ENCODE data around the gene LRRC30. TPM values are rescaled to one million over a fixed set of nuclear protein-coding genes. Genes with fewer than 3 reads are reported as not detected.

Gene LRRC30
- total RNA-seq (not detected), polyA plus RNA-seq (ENCODE audit: insufficient read length in 6 of 6) (not detected)
- long read RNA-seq, donor 1: 0 reads
- long read RNA-seq, donor 2: 0 reads
- long read RNA-seq, donor 3: 0 reads
- long read RNA-seq, donor 4: 0 reads
- long read RNA-seq, donor 5: 0 reads
- long read RNA-seq, donor 6: 0 reads
- long read RNA-seq, donor 7: 0 reads
- long read RNA-seq, donor 8: 0 reads
- long read RNA-seq, donor 9: 0 reads
- long read RNA-seq, donor 10: 0 reads
- long read RNA-seq, donor 11: 0 reads
- long read RNA-seq, donor 12: 0 reads

DNA sequence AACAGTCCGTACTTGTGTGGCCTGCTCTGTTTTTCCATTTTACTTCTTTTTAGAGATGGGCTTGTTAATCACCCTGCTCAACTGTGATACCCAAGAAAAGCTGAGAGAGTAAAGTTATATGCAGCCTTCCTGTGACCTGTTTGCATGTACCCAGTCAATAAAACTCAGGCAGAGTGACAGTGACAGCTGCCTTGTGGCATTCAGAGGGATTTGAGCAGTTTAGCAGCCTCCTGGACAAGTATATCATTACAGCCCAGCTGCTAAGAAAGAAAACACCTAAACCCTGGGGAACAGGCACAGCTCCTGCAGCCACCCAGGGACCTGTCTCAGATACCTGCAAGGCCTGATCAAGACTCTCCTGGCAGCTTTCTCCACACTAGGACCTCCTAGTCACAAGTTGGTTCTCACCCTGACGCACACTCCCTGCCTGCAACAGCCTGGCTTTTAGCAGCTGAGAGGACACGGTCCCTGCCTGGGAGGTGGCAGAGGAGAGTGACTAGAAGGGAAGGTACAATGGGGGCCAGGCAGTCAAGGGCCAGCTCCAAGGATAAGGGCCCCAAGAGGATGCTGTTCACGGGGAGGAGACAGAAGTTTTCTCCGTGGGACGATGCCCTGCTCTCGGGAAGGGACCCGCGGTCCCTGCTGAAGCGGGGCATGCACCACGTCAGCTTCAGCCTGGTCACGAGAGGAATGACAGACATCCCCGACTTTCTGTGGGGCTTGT, at the start of gene LRRC30:
Gene LRRC30 (plus strand): TSS at position 464 of the 724 bp plus-strand sequence. CDS start 50 bp downstream, at position 514.
- H3K9me3 ChIP-seq: no peaks in the 10 kb centered on the region
- no peak for DNase-seq
- TF ChIP-seq, protein P1, sequence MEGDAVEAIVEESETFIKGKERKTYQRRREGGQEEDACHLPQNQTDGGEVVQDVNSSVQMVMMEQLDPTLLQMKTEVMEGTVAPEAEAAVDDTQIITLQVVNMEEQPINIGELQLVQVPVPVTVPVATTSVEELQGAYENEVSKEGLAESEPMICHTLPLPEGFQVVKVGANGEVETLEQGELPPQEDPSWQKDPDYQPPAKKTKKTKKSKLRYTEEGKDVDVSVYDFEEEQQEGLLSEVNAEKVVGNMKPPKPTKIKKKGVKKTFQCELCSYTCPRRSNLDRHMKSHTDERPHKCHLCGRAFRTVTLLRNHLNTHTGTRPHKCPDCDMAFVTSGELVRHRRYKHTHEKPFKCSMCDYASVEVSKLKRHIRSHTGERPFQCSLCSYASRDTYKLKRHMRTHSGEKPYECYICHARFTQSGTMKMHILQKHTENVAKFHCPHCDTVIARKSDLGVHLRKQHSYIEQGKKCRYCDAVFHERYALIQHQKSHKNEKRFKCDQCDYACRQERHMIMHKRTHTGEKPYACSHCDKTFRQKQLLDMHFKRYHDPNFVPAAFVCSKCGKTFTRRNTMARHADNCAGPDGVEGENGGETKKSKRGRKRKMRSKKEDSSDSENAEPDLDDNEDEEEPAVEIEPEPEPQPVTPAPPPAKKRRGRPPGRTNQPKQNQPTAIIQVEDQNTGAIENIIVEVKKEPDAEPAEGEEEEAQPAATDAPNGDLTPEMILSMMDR (IDR thresholded peaks at IDR 0.05): no peak
- intact Hi-C loops (cut with DNase I): no loop called here
- no peak for ATAC-seq
- H3K4me1 ChIP-seq: peaks cover 0 to 9% of the 10 kb centered on the region in 2 donors
- H3K27me3 ChIP-seq: no peaks in the 10 kb centered on the region
- H3K4me3 ChIP-seq: no peak within 1 kb of the TSS
- H3K36me3 ChIP-seq: no peaks in the 10 kb centered on the region
- no peak within 1 kb of the TSS for H3K27ac ChIP-seq

GRCh38 chr18:7185701-7186100, 45.2 kb upstream of the LRRC30 start:
- TF ChIP-seq, protein P1 (IDR thresholded peaks at IDR 0.05): no peak
- H3K4me1 ChIP-seq: no peaks in the 10 kb centered on the region
- H3K9me3 ChIP-seq: peaks cover 0 to 3% of the 10 kb centered on the region in 2 donors
- DNase-seq (no peak), ATAC-seq (no peak)
- intact Hi-C loops (cut with DNase I): no loop called here
- H3K27ac ChIP-seq: no peak overlapping the region
- H3K4me3 ChIP-seq: no peak overlapping the region
- no peaks in the 10 kb centered on the region for H3K27me3 ChIP-seq
- H3K36me3 ChIP-seq: no peaks in the 10 kb centered on the region

- H3K9me3 ChIP-seq: peaks cover 0 to 2% of the 10 kb centered on the region in 2 donors
- TF ChIP-seq, protein P1 (IDR thresholded peaks at IDR 0.05): no peak
- no peak overlapping the region for H3K27ac ChIP-seq
- intact Hi-C loops (cut with DNase I): no loop called here
- ATAC-seq: no peak
- H3K4me3 ChIP-seq: no peak overlapping the region
- no peaks in the 10 kb centered on the region for H3K27me3 ChIP-seq
- H3K4me1 ChIP-seq: no peaks in the 10 kb centered on the region
- DNase-seq: no peak
- H3K36me3 ChIP-seq: no peaks in the 10 kb centered on the region
Observed at GRCh38 chr18:7190547-7191156, 40.2 kb upstream of the LRRC30 start.

DNA sequence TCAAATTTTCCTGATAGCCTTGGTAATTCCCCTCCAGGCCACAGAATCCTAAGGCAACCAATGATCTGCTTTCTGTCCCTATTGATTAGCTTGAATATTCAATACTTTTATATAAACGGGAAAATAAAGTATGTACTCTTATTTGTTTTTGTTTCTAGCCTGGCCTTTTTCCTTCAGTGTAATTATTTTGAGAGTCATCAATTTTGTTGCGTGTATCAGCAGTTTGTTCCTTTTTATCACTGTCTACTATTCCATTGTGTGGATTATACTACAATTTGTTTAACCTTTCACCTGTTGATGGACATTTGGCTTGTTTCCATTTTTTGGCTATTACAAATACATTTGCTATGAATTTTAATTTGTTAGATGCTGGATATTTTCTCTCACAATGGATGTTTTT, 39.2 kb upstream of the LRRC30 start:
- ATAC-seq: no peak
- no peaks in the 10 kb centered on the region for H3K4me1 ChIP-seq
- no peaks in the 10 kb centered on the region for H3K36me3 ChIP-seq
- no peak for DNase-seq
- H3K27ac ChIP-seq: no peak overlapping the region
- TF ChIP-seq, protein P1 (IDR thresholded peaks at IDR 0.05): no peak
- intact Hi-C loops (cut with DNase I): no loop called here
- no peaks in the 10 kb centered on the region for H3K27me3 ChIP-seq
- no peak overlapping the region for H3K4me3 ChIP-seq
- H3K9me3 ChIP-seq: no peaks in the 10 kb centered on the region

DNA sequence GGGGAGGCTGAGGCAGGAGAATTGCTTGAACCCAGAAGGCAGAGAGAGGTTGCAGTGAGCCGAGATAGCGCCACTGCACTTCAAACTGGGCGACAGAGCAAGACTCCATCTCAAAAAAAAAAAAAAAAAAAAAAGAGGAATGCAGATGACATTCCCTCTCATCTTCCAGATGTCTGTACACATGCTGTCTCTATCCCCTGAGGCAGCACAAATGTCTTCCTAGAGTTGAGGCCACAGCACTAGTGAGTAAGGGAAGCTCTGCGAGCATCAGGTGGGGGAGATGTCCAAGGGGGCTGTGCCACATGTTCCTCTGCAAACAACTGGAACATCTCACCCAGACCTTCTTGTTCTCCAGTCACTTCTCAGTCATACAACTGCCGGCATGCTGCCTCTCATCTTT, 35.6 kb upstream of the LRRC30 start:
- no peak for DNase-seq
- ATAC-seq: no peak
- no peak overlapping the region for H3K27ac ChIP-seq
- TF ChIP-seq, protein P1 (IDR thresholded peaks at IDR 0.05): no peak
- no peaks in the 10 kb centered on the region for H3K27me3 ChIP-seq
- H3K36me3 ChIP-seq: no peaks in the 10 kb centered on the region
- intact Hi-C loops (cut with DNase I): no loop called here
- H3K4me3 ChIP-seq: no peak overlapping the region
- H3K4me1 ChIP-seq: no peaks in the 10 kb centered on the region
- no peaks in the 10 kb centered on the region for H3K9me3 ChIP-seq
